Endometrium (tissue), 2 donors: ENCODE results near the gene NPAS2.

Experiments
- FAIRE-seq: peaks from 2 replicates; lab custom pipeline; 2012; peaks lifted over from hg19 to GRCh38; lab: Jason Lieb, UNC
- donor health status: control.
- donor health status: control.

Gene NPAS2, protein sequence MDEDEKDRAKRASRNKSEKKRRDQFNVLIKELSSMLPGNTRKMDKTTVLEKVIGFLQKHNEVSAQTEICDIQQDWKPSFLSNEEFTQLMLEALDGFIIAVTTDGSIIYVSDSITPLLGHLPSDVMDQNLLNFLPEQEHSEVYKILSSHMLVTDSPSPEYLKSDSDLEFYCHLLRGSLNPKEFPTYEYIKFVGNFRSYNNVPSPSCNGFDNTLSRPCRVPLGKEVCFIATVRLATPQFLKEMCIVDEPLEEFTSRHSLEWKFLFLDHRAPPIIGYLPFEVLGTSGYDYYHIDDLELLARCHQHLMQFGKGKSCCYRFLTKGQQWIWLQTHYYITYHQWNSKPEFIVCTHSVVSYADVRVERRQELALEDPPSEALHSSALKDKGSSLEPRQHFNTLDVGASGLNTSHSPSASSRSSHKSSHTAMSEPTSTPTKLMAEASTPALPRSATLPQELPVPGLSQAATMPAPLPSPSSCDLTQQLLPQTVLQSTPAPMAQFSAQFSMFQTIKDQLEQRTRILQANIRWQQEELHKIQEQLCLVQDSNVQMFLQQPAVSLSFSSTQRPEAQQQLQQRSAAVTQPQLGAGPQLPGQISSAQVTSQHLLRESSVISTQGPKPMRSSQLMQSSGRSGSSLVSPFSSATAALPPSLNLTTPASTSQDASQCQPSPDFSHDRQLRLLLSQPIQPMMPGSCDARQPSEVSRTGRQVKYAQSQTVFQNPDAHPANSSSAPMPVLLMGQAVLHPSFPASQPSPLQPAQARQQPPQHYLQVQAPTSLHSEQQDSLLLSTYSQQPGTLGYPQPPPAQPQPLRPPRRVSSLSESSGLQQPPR

DNA sequence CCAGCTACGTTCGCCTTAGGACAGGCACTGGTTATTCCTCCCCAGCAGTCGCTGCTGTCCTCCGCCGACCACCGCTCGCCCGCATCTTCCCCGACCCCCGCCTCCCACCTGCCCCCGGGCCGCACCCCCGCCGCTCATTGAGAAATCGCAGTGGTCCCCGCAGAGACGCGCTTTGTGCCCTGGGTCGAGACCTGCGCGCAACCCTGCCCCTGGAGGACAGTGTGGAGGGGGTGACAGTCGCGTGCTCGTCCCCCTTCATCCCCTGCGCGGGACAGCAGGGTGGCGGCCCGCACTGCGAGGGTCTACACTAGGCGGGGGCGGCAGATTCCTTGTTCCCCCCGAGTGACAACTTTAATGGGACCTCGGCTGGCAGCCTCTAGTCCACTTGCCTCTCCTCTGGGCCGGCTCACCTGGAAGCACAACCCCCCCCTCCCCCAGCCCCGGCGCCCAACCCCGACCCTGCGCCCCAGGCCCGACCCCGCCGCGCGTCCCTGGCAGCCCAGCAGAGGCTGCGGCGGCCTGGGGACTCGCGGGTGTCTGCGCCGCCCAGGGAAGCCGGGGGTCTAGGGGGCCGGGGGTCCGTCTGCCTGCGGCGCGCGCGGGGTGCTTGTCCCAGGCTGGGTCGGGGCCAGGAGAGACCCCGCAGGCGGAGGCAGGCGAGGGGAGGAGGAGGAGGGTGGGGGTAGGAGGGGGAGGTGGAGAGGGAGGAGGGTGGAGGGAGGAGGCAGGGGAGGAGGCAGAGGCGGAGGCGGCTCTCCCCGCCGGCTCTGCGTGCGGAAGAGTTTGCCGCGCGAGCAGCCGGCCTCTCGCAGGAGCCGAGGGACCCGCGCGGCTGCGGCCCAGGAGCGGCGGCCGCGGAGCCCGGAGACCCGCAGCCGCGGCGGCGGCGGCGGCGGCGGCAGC, at the start of gene NPAS2:
NPAS2 (plus strand) TSS at position 770 of the 903 bp plus-strand sequence. CDS start 84,616 bp downstream, outside the sequence.
- no peak for FAIRE-seq

DNA sequence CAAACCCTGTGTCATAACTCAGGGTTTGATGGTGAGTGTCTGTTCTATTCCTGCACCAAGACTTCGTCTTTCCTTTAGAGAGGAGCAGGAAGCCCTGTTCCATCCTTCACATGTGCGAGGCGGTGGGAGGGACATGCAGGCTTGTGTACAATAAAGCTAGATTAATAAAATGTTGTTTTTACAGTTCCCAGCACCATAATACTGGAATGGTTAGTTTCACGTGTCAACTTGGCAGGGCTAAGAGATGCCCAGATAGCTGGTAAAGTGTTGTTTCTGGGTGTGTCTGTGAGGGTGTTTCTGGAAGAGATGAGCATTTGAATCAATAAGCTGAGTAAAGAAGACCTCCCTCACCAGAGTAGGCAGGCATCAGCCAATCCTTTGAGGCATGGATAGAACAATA, 48.8 kb upstream of the NPAS2 start:
- FAIRE-seq, result no peak

- no peak for FAIRE-seq
Observed at GRCh38 chr2:100773538-100773937, 46.4 kb upstream of the NPAS2 start.

- no peak for FAIRE-seq
Observed at GRCh38 chr2:100776445-100776844, 43.5 kb upstream of the NPAS2 start.

DNA sequence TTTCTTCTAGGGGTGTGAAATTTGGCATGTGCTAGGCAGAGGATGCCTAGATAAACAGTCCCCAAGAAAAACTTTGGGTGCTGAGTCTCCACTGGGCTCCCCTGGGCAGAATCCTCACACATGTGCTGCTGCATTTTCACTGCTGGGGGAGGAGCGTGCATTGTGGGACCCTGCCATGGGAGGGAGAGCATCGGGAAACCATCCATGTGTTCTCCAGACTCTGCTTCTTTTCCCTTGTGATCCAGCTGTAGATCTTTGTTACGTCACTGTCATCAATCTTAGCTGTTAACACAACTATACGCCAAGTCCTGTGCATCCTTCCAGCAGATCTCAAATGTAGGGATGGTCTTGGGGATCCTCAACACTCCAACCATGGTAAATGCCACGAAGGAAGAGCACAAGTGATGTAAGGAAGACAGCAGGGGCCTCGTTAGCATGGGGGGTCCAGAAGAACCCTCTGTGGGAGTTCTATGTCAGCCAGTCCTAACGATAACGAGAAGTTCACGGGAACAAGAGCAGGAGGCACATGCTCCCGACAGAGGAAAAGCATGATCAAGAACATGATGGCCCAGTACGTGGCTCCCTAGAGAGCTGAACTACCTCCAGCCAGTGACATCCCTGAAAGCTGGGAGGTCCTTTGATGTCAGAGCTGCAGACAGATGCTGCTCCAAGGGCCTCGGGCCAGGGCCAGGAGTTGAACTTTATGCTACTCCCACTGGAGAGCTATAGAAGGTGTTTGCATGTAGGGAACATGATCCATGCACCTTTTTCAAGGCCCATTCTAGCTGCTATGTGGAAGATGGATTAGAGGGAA, 41.1 kb upstream of the NPAS2 start:
- no peak for FAIRE-seq

DNA sequence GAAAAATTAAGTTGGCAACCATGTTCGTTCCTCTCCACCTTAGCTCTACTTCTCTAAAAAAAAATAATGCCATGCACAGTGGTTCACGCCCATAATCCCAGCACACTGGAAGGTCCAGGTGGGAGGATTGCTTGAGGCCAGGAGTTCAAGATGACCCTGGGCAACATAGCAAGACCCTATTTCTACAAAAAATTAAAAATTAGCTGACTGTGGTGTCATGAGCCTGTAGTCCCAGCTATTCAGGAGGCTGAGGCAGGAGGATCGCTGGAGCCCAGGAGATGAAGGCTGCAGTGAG, 40.1 kb upstream of the NPAS2 start:
- no peak for FAIRE-seq

DNA sequence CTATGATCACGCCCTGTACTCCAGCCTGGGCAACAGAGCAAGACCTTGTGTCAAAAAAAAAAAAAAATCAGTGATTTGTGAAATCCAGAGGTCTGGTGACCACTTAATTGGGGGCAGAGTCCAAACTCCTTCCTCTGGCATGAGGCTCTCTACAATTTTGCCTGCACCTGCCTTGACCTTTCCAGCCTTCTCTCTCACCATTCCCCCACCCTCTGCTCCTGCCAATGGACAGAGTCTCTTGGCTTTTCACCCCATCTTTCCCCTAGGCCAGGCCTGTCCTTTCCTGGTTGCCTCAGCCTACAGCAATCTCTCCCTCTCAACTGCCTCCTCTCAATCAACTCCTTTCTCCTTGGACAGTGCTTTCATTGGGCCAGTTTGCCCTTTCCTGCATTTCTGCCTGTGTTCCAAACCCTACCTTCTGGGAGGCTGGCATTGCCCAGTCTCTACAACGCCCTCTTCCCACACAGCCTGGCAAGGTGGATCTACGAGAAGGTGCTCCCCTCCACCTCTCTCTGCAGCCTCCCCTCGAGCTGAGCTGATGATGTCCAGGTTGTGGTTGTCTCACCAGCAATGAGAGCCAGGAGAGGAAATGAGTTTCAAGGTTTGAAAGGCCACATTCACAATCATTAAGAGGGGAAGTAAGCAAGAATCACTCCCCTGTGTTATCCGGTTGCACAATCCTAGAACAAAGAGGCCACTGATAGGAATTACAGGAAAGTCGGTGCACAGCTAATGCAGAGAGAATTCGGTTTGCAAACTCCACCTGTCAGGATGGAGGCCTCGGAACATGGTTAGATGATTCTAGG, 39.5 kb upstream of the NPAS2 start:
- no peak for FAIRE-seq

DNA sequence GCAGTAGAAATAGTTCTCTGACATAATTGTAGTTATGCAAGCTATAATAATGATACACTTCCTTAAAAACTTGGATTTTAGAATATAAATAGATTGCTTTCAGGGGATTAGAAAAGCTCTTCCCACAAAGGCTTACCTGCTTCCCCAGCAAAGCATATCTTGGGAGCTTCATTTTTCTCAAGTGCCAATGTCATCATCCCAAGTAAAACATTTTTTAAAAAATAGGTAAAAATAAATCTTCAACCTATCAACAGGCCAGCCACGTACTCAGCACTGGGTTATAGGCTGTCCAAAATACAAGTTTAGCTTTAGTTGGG, 39.0 kb upstream of the NPAS2 start:
- no peak for FAIRE-seq

DNA sequence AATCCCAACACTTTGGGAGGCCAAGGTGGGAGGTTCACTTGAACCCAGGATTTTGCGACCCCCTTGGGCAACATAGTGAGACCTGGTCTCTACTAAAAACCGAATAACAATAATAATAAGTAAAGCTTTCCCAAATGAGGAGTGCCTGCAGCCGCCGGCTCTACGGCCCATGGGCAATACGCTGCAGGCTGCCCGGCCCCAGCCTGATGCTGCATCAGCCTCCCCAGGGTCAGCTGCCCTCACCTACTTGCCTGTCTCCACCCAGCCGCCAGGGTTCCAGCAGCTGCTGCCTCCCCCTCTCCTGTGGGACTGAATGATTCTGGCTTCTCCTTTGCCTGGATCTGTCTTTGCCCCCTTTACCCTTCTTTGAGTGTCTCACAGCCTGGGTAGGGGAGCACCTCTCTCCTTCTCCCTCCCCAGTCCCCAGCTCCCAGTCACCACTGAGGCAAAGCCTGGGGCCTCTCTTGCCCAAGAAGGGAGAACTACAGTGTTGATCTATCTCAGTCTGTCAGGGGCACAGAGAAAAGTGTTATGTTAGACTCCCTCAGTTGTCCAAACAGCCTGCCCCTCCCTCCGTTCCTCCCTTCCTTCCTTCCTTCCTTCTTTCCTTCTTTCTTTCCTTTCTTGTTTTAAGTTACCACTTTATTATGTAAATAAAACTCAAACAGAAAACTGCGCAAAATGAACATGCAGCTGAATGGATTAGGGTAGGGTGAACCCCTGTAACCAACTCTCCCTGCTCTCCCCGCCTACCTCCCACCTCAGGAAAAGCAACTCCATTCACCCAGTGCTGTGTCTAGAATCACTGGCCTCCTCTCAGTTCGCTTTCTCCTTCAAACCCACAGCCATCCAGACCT, 38.2 kb upstream of the NPAS2 start:
- no peak for FAIRE-seq

- FAIRE-seq, result no peak
Observed at GRCh38 chr2:100782380-100782878, 37.5 kb upstream of the NPAS2 start.

DNA sequence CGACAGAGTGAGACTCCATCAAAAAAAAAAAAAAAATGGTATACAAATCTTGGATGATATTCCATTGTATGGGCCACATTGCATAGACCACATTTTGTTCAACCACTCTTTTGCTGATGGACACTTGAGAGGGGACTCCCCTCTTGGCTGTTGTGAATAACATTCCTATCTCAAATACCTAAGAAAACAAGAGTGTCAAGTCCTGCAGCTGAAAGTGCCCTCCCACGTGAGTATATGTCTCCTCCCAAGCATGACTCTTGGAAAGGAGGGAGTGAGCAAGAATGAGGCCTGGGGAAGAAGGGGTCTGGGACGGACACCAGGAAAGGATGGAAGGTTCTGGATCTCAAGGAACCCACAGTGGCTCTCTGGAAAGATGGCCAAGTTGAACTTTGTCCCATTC, 36.0 kb upstream of the NPAS2 start:
- FAIRE-seq, result no peak

GRCh38 chr2:100784681-100785080, 35.3 kb upstream of the NPAS2 start:
- FAIRE-seq, result no peak

DNA sequence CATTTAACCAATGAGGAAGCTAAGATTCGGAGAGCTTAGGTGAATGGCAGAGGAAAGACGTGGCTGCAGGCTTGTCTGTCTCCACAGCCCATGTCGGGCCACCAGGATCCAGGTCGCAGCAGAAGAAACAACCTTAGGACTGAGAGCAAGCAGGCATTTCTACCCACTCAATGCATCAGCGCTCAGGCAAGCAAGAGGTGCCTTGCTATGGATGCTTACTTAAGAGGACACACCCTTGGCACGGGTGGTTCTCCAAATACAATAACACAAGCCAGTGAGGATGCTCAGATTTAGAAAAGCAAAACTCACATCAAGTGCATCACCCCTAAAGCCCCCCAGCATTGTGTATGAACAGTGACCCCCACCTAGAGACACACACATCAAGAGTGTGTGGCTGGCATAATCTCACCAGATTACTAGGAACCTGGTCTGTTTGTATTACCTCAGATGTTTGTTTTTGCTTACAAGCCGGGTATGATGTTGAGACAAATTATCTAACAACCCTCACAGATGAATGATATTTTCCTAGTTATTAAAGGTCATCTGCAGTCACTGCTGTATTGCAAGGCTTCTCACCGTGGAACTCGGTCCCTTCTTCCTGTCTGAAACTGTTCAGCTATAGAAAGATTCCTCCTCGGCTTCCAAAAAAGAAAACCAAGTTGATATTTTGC, 34.2 kb upstream of the NPAS2 start:
- FAIRE-seq, result no peak

GRCh38 chr2:100786297-100786658, 33.7 kb upstream of the NPAS2 start:
- no peak for FAIRE-seq

GRCh38 chr2:100786985-100787384, 33.0 kb upstream of the NPAS2 start:
- no peak for FAIRE-seq

DNA sequence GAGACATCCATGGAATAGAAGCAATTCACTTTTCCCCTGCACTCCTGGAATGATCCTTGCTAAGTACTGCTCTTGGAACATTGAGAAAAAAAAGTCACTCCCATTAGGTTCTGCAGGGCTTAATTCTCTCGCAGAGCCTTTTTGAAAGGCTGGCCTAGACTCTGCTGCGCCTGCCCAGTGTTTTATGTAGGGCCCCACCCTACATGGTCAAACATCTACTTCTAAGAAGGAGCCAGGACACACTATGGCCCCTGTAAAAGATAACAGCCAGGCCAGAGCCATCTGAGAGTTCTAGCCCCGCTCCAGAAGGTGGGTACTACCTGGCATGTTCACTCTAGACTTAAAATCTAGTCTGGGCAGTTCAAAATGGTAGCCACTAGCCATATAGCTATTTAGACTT, 30.6 kb upstream of the NPAS2 start:
- FAIRE-seq, result no peak

DNA sequence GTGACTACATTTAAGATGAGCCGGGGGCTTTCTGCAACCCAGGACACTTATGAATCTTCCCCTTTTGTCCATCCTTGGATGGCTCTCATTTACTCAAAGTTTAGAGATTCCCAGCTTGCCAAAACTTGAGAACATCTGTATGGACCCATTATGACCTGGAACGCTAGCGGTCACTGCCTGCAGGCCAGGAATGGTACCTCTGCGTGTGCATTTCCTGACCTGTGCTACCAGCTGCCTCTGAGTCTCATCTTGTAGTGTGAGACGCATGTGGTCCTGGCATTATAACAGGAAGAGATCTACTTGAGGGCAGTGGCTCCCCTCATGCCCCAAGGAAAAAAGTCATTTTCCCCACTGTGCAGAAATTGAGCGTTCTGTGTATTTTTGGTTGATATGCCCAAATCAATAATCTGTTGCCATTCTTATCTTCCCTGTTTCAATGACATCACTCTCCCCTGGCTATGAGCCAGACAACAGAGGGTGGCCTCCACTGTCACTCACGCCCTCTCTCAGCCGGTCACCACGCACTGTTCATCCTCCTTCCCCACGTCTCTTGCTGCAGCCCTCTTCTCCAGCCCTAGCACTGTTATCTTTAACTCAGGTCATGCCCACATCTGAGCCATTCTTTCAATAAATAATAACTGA, 28.5 kb upstream of the NPAS2 start:
- FAIRE-seq, result no peak

DNA sequence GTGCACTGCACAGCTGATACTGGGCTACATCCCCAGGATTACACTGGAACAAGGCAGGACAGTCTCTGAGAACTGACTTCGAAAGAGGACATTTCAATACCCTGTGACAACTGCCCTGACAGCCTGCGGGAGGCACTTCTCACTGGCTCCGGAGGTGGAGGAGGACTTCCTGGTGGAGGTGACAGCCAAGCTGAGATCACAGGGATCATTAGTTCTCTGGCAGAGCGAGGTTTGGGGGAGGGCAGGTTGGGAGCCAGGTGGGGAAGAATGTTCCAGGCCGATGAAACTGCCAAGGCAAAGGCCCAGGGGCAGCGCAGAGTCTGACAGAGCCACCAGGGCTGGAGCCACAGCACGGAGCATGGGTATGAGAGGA, 28.0 kb upstream of the NPAS2 start:
- FAIRE-seq, result no peak

DNA sequence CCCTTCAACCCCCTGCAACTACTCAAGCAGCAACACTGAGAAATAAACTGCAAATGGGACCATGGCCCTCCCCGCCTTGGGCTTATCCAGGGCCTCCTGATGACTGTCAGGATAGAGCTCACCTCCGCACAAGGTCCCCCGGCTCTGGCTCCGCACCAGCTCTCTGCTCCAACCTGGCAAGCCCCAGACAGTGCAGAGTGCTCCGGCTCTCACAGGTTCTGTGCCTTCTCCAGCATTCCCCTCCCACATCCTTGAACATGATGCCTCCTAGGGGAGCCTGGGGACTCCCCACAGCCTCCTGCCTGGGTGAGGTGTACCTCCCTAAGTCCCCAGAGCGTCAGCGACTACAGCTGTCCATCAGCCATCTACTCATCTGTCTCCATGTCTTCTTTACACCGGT, 26.7 kb upstream of the NPAS2 start:
- FAIRE-seq, result no peak
